Activated CD4-positive, alpha-beta memory T cell treated with anti-CD3 and anti-CD28 coated beads for 36 hours (primary cell): ENCODE data around the gene PRPF40B. TPM values are rescaled to one million over a fixed set of nuclear protein-coding genes. Genes with fewer than 3 reads are reported as not detected.

Experiments
- CTCF ChIA-PET: fragments of 350-600 bp; sonication (Branson Sonifier 250); formaldehyde crosslinking; loops from one replicate; lab custom pipeline; 2021; ENCODE audit warnings: antibody characterized with exemption, inconsistent platforms; lab: Charles Lee
- POLR2A ChIA-PET: fragments of 350-600 bp; sonication (Branson Sonifier 250); formaldehyde crosslinking; loops from one replicate; lab custom pipeline; 2021; ENCODE audit warnings: antibody characterized with exemption; lab: Charles Lee
- DNase-seq: peaks from one replicate; pipeline ENCODE4 v3.0.0-alpha.2; 2020
- H3K27ac Mint-ChIP-seq: one replicate; pipeline ENCODE4 v1.8.0; 2021; ENCODE audit warnings: mixed read lengths
- H3K27me3 Mint-ChIP-seq: one replicate; pipeline ENCODE4 v1.8.0; 2021; ENCODE audit warnings: mixed read lengths
- H3K36me3 Mint-ChIP-seq: one replicate; pipeline ENCODE4 v1.8.0; 2021; ENCODE audit warnings: mixed read lengths
- H3K4me1 Mint-ChIP-seq: one replicate; pipeline ENCODE4 v1.8.0; 2021; ENCODE audit warnings: low read depth, mixed read lengths
- H3K4me3 Mint-ChIP-seq: one replicate; pipeline ENCODE4 v1.8.0; 2021; ENCODE audit warnings: mild to moderate bottlenecking, mixed read lengths
- H3K9me3 Mint-ChIP-seq: one replicate; pipeline ENCODE4 v1.8.0; 2021; ENCODE audit warnings: mixed read lengths
- intact Hi-C: fragments of 100-400 bp; cut with micrococcal nuclease; formaldehyde crosslinking; loops from one replicate; pipeline ENCODE4 v1.15.1; 2023
- total RNA-seq, 2 experiments: library from RNA; stranded (reverse); gene quantifications; one replicate each; pipeline ENCODE4 v1.2.3, GENCODE V29; 2021

Gene PRPF40B
- 1 to 10 TPM; 6.2 to 8.9 TPM for total RNA-seq

- H3K27me3 Mint-ChIP-seq: peaks cover 3% of the 10 kb centered on the region
- peak within 1 kb of the TSS; percentile 73 for H3K27ac Mint-ChIP-seq
- peak within 1 kb of the TSS; percentile 78 for H3K4me3 Mint-ChIP-seq
- intact Hi-C loops: loop anchor here (2.0 to 5.0 kb wide), 4 partner anchors 39 to 359 kb away; partner anchors contain the start of genes SPATS2 and TUBA1C
- peak; percentile 91 for DNase-seq
- no peaks in the 10 kb centered on the region for H3K9me3 Mint-ChIP-seq
- ChIA-PET POLR2A (interaction anchor here (0.6 to 2.2 kb wide), 6 partner anchors 42 to 356 kb away, joined by 3 to 11 read pairs (median 6); partner anchors contain the start of genes SPATS2 and TMBIM6), CTCF (interaction anchor here (0.6 to 5.5 kb wide), 19 partner anchors 13 to 281 kb away, joined by 3 to 40 read pairs (median 4); partner anchors contain the start of genes FAM186B, FMNL3, MCRS1 and TMBIM6)
- no peaks in the 10 kb centered on the region for H3K36me3 Mint-ChIP-seq
- peaks cover 20% of the 10 kb centered on the region for H3K4me1 Mint-ChIP-seq
Observed at GRCh38 chr12:49623142-49623904, at the start of gene PRPF40B. PRPF40B (plus strand) TSS chr12:49623561; CDS start chr12:49623591, 30 bp downstream.

GRCh38 chr12:49577589-49578315 is 45.6 kb upstream of the PRPF40B start:
- Mint-ChIP-seq H3K36me3 (peaks cover 9% of the 10 kb centered on the region), H3K27me3 (no peaks in the 10 kb centered on the region), H3K4me3 (no peak overlapping the region), H3K4me1 (peaks cover 18% of the 10 kb centered on the region), H3K9me3 (no peaks in the 10 kb centered on the region), H3K27ac (no peak overlapping the region)
- intact Hi-C loops: no loop called here
- no peak for DNase-seq
- ChIA-PET POLR2A (no interaction called here), CTCF (interaction anchor here (0.5 to 1.1 kb wide), 4 partner anchors 211 to 1038 kb away, joined by 3 to 4 read pairs (median 3); partner anchors contain the start of gene SPATS2)

GRCh38 chr12:49578471-49579112 is 44.8 kb upstream of the PRPF40B start:
- intact Hi-C loops: no loop called here
- ChIA-PET CTCF (interaction anchor here (0.6 to 0.8 kb wide), 3 partner anchors 211 to 222 kb away, joined by 3 read pairs; partner anchors contain the start of gene SPATS2), POLR2A (interaction anchor here (0.6 to 0.7 kb wide), 2 partner anchors 57 to 390 kb away, joined by 3 to 4 read pairs; partner anchors contain the start of gene TUBA1A)
- peaks cover 18% of the 10 kb centered on the region for H3K4me1 Mint-ChIP-seq
- peaks cover 7% of the 10 kb centered on the region for H3K36me3 Mint-ChIP-seq
- H3K27ac Mint-ChIP-seq: no peak overlapping the region
- H3K9me3 Mint-ChIP-seq: no peaks in the 10 kb centered on the region
- no peak overlapping the region for H3K4me3 Mint-ChIP-seq
- no peak for DNase-seq
- no peaks in the 10 kb centered on the region for H3K27me3 Mint-ChIP-seq

- CTCF ChIA-PET: interaction anchor here (0.5 to 4.2 kb wide), 34 partner anchors 8 to 364 kb away, joined by 3 to 25 read pairs (median 3); partner anchors contain the start of genes KCNH3, PRPF40B and TMBIM6
- peaks cover 18% of the 10 kb centered on the region for H3K4me1 Mint-ChIP-seq
- intact Hi-C loops: loop anchor here (5.0 kb wide), 1 partner anchor 41 kb away; the partner anchor contains the start of gene PRPF40B
- no peak overlapping the region for H3K4me3 Mint-ChIP-seq
- POLR2A ChIA-PET: interaction anchor here (0.9 to 1.2 kb wide), 2 partner anchors 10 to 83 kb away, joined by 3 read pairs; no protein-coding TSS in a partner anchor
- H3K27me3 Mint-ChIP-seq: no peaks in the 10 kb centered on the region
- peak overlapping the region; percentile 8 for H3K27ac Mint-ChIP-seq
- peak; percentile 65 for DNase-seq
- H3K9me3 Mint-ChIP-seq: no peaks in the 10 kb centered on the region
- peaks cover 5% of the 10 kb centered on the region for H3K36me3 Mint-ChIP-seq
Observed at GRCh38 chr12:49580572-49581535, 42.5 kb upstream of the PRPF40B start.

GRCh38 chr12:49582201-49582600 is 41.2 kb upstream of the PRPF40B start:
- CTCF ChIA-PET: interaction anchor here (1.2 to 4.2 kb wide), 3 partner anchors 10 to 363 kb away, joined by 3 to 25 read pairs (median 6); no protein-coding TSS in a partner anchor
- H3K27me3 Mint-ChIP-seq: no peaks in the 10 kb centered on the region
- POLR2A ChIA-PET: no interaction called here
- H3K9me3 Mint-ChIP-seq: no peaks in the 10 kb centered on the region
- no peak overlapping the region for H3K27ac Mint-ChIP-seq
- H3K4me1 Mint-ChIP-seq: peaks cover 18% of the 10 kb centered on the region
- no peak for DNase-seq
- H3K4me3 Mint-ChIP-seq: no peak overlapping the region
- intact Hi-C loops: loop anchor here (5.0 kb wide), 1 partner anchor 40 kb away; the partner anchor contains the start of gene PRPF40B
- H3K36me3 Mint-ChIP-seq: peaks cover 5% of the 10 kb centered on the region

- intact Hi-C loops: loop anchor here (5.0 kb wide), 1 partner anchor 39 kb away; the partner anchor contains the start of gene PRPF40B
- POLR2A ChIA-PET: no interaction called here
- Mint-ChIP-seq H3K4me3 (no peak overlapping the region), H3K27ac (no peak overlapping the region), H3K9me3 (no peaks in the 10 kb centered on the region), H3K4me1 (peaks cover 18% of the 10 kb centered on the region), H3K36me3 (peaks cover 5% of the 10 kb centered on the region), H3K27me3 (no peaks in the 10 kb centered on the region)
- CTCF ChIA-PET: interaction anchor here (0.5 to 4.2 kb wide), 4 partner anchors 11 to 362 kb away, joined by 3 to 25 read pairs (median 6); no protein-coding TSS in a partner anchor
- no peak for DNase-seq
Observed at GRCh38 chr12:49582850-49583249, 40.5 kb upstream of the PRPF40B start.

GRCh38 chr12:49583366-49584094 is 39.8 kb upstream of the PRPF40B start:
- H3K36me3 Mint-ChIP-seq: peaks cover 5% of the 10 kb centered on the region
- H3K4me1 Mint-ChIP-seq: peaks cover 18% of the 10 kb centered on the region
- intact Hi-C loops: loop anchor here (5.0 kb wide), 1 partner anchor 39 kb away; the partner anchor contains the start of gene PRPF40B
- DNase-seq: no peak
- H3K27ac Mint-ChIP-seq: no peak overlapping the region
- no peak overlapping the region for H3K4me3 Mint-ChIP-seq
- no peaks in the 10 kb centered on the region for H3K27me3 Mint-ChIP-seq
- no peaks in the 10 kb centered on the region for H3K9me3 Mint-ChIP-seq
- POLR2A ChIA-PET: no interaction called here
- CTCF ChIA-PET: interaction anchor here (1.5 to 4.2 kb wide), 2 partner anchors 12 to 225 kb away, joined by 8 to 25 read pairs; no protein-coding TSS in a partner anchor

GRCh38 chr12:49584591-49584990 is 38.8 kb upstream of the PRPF40B start:
- Mint-ChIP-seq H3K4me1 (peaks cover 18% of the 10 kb centered on the region), H3K9me3 (no peaks in the 10 kb centered on the region), H3K27ac (no peak overlapping the region), H3K4me3 (no peak overlapping the region), H3K27me3 (no peaks in the 10 kb centered on the region), H3K36me3 (peaks cover 5% of the 10 kb centered on the region)
- intact Hi-C loops: loop anchor here (5.0 kb wide), 1 partner anchor 38 kb away; the partner anchor contains the start of gene PRPF40B
- DNase-seq: no peak
- ChIA-PET POLR2A (no interaction called here), CTCF (interaction anchor here (1.5 kb wide), 1 partner anchor 226 kb away, joined by 8 read pairs; no protein-coding TSS in a partner anchor)

- ChIA-PET CTCF (interaction anchor here (0.6 kb wide), 1 partner anchor 630 kb away, joined by 4 read pairs; no protein-coding TSS in a partner anchor), POLR2A (no interaction called here)
- Mint-ChIP-seq H3K4me1 (peaks cover 13% of the 10 kb centered on the region), H3K9me3 (no peaks in the 10 kb centered on the region), H3K27me3 (no peaks in the 10 kb centered on the region), H3K27ac (no peak overlapping the region), H3K4me3 (no peak overlapping the region), H3K36me3 (peaks cover 8% of the 10 kb centered on the region)
- intact Hi-C loops: no loop called here
- DNase-seq: no peak
Observed at GRCh38 chr12:49585477-49586459, 37.6 kb upstream of the PRPF40B start.
